Measurements from ENCODE around the gene TRPM1.
"Not testable (repeated sequence)": the region's sequence is repeated elsewhere in the genome, so short reads cannot be mapped to it uniquely, and the experiment has no call there.

Gene TRPM1

DNA sequence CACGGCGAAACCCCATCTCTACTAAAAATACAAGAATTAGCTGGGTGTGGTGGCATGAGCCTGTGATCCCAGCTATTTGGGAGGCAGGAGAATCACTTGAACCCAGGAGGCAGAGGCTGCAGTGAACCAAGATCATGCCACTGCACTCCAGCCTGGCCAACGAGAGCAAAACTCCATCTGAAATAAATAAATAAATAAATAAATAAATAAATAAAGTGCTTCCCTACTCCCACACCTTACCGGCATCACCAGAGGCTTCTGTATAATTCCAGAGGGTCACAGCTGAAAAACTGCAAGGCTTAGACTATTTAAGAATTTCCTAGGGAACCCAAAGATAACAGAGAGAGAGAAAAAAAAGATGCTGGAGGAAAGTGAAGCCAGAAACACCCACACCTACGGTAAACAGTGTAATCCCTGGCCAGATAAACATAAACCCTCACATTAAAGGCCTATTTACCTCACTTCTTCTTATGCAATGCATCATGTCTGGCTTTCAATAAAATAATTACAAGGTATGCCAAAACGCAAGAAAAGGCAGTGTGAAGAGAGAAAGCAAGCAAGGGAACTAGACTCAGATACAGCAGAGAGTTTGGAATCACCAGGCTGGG, 15.0 kb upstream of the TRPM1 start:
- DNase-seq: no peak

DNA sequence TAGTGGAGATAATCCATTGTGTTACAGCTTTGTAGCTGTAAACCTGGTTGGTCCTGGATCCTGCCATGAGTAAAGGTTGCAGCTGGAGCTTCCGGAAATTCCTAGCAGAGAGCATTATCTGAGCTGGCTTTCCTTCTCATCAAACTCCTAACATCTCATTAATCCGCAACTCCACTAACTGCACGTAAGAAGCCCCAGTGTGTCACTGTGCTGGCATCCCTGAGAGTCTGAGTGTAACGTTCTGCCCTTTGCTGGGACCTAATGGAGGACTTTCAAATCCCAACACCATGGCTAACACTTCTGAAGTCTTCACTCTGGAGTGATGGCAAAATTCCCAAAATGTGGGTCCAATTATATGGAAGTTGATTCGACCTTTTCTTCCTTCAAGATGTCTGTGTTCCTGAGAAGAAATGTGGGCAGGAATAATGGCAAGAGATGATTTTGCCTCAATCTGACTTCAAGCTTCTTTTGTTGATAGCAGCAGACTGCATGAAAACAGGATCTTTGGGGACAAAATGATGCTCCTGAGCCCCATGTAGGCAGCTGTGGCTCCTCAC, 9.6 kb upstream of the TRPM1 start:
- DNase-seq: no peak

GRCh38 chr15:31108836-31109235, 7.3 kb upstream of the TRPM1 start:
- no peak for DNase-seq

DNA sequence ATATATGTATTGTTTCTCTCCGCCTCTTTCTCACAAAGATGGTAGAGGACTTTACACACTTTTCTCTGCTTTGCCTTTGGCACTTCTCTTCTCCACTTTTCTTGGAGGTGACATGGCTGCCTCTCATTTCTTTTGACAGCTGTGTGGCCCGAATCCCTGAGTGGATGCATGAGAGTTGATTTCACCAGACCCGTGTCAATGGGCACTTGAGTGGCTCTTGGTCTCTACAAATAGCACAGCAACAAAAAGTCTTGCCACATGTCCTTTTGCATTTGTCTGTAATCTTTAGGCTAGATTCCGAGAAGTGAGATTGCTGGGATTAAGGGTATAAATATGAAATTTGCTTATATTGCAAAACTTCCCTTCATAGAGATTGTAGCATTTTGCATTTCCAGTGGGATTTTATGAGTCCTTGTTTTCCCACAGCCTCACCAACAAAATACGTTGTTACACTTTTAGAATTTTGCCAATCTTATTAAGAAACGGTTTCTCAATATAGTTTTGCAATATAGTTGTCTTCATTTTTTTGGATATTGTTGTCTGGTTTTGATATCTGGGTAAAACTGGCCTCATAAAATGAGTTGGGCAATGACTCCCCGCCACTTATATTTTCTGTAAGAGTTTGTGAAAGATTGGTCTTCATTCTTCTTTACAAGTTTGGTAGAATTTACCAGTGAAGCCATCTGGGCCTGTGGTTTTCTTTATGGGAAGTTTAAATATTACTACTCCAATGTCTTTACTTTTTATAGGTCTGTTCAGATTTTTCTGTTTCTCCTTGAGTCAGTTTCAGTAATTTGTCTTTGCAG, 5.2 kb upstream of the TRPM1 start:
- no peak for DNase-seq

DNA sequence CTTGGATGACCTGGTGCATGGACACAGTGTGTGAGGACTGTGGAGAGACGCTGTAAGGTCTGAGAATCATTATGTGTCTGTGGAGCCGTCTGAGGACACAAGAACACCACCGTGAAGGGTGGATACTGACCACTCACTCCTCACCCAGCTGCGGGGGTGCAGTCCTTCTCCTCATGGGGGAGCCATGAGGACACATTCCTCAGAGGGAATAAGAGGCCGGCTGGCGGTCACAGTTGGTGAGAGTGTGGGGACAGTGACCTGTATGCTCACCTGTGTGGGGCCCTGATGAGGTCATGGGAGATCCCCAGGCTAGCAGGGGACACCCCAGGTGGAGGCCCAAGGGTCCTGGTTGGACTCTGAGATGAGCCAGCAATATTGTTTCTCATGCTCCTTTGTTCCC, 2.5 kb upstream of the TRPM1 start:
- no peak for DNase-seq

- no peak for DNase-seq
Observed at GRCh38 chr15:31102374-31103342, 1.1 kb upstream of the TRPM1 start.

- DNase-seq: no peak
Observed at GRCh38 chr15:31102039-31102321, 455 bp upstream of the TRPM1 start.

GRCh38 chr15:31100738-31101137, 787 bp downstream of the TRPM1 start:
- DNase-seq: no peak

GRCh38 chr15:31098953-31099740, 2.4 kb downstream of the TRPM1 start:
- no peak for DNase-seq

DNA sequence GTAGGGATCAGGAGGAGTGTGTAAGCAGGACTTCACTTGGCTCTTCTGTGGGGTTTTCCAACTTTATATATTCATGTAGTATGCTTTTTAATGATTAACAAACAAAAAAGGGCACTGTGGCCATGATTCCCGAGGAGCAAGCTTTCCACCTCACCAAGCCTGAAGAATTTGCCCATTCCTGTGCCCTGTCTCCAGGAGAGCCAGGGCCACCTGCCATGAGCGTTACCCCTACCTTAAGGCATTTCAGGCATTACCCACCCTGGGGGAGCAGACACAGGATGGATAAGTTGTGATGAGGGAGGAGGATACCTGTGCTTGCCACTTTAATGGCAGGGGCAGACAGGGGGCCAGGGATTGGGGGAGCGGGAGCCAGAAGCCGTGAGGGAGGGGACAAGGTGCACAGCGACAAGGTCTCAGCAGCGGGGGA, 3.0 kb downstream of the TRPM1 start:
- no peak for DNase-seq

- DNase-seq: no peak
Observed at GRCh38 chr15:31096563-31096962, 5.0 kb downstream of the TRPM1 start.

GRCh38 chr15:31091481-31091880, 10.0 kb downstream of the TRPM1 start:
- DNase-seq: no peak

DNA sequence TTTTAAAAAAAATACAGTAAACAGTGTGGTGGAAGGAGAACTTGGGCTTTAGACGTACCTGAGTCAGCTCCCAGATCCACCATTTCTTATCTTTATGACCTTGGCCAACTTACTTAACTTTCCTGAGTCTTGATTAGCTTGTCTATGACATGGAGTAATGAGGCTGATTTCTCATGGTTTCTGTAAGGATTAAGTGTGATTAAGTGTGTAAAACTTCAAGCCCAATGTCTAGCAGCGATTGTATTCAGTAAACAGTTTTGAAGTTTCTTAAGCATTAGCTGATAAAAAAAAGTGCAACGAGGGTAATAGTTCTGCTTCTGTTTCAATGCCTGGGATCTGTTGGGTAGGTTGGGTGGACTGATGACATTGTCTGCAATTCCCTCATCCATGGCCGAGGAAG, 10.8 kb downstream of the TRPM1 start:
- DNase-seq: no peak

GRCh38 chr15:31089368-31090047, 12.0 kb downstream of the TRPM1 start:
- DNase-seq: no peak

- no peak for DNase-seq
Observed at GRCh38 chr15:31088672-31089367, 12.7 kb downstream of the TRPM1 start.

DNA sequence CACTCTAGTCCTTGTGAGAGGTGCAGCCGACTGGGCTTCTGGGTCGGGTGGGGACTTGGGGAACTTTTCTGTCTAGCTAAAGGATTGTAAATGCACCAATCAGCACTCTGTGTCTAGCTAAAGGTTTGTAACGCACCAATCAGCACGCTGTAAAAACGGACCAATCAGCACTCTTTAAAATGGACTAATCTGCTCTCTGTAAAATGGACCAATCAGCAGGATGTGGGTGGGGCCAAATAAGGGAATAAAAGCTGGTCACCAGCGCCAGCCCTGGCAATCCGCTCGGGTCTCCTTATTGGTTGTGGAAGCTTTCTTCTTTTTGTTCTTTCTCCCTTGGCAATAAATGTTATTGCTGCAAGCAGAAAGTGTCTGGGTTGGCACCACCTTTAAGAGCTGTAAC, 13.5 kb downstream of the TRPM1 start:
- DNase-seq: not testable (repeated sequence)

DNA sequence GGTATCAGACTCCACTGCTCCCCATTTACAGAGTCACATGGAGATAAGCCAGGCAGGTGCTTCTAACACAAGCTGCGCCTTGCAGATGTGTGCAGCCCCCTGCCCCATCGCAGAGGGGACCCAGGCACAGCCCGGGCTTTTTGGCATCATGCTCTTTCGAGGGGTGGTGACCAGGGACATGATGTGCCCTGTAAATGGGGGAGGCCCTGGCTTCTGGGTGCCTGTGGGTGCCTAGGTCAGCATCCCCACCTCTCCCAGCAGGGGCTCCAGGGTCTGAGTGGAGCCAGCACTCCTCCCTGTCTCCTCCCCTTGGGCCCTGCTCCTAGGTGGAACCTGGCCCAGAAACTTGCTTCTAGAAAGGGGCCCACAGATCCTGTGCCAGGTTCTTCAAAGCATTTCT, 15.2 kb downstream of the TRPM1 start:
- DNase-seq: no peak

GRCh38 chr15:31085359-31085758, 16.2 kb downstream of the TRPM1 start:
- DNase-seq: no peak

GRCh38 chr15:31084176-31084575, 17.3 kb downstream of the TRPM1 start:
- no peak for DNase-seq

GRCh38 chr15:31083370-31083780, 18.1 kb downstream of the TRPM1 start:
- no peak for DNase-seq

DNA sequence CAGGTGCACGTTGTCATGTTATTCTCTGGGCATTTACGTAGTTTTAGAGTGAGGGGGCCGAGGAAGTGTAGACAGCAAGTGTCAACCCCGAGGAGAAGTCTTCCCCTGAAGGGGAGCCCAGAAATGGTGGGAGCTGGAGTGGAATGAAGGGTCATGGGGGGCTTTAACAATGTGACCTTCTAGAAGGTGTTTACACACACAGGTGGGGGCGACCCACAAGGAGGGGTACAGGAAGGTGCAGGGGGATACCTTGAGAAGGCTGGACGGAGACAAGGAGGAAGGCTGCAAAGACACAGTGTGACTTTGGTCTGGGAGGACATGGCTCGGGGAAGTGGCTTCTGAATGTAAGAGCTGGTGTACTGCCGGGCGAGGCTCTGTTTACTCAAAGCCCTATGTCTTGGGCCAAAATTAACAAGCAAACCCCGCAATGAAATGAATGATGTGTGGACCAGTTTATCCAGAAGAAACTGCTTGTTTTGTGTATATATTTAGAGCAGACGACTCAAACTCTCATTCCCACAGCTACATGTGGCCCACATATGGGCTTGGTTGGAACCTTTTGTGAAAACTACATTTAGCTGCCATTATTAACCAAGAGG, 18.7 kb downstream of the TRPM1 start:
- DNase-seq: no peak

All from CD4-positive, alpha-beta T cell treated with Interleukin-1 beta for 1 hour (primary cell).